ENCODE data around the gene ZFP36L1.

The ZFP36L1 gene

DNA sequence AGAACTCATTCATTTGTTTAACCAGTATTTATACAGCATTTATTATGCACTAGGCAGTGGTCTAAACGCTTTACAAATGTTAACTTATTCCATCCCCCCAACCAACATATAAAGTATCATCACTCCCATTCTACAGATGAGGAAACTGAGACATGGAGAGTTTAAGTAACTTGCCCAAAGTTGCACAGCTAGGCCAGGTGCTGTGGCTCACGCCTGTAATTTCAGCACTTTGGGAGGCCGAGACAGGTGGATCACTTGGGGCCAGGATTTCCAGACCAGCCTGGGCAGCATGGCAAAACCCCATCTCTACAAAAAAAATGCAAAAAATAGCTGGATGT is 37.9 kb downstream of the ZFP36L1 start:
- DNase-seq (ENCODE audit: low read depth, low spot score): no peak
- H3K4me3 ChIP-seq (ENCODE audit: low read length): no peak overlapping the region

DNA sequence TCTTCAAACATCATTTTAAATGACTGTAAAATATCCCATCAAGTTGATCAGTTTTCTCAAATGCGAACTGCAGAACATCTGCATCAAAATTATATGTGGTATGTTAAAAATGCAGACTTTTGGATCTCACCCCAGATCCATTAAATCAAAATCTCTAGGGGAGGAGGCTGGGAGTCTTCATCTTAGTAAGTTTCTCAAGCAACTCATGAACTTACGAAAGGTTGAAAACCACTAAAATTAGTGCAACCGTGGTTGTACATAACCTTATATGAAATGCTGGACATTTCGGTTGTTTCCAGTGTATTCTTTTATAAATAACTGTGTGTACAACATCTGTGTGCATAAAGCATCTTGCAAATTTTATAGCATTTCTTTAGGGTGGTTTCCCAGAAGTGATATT is 39.2 kb downstream of the ZFP36L1 start:
- no peak for DNase-seq (ENCODE audit: low read depth, low spot score)
- no peak overlapping the region for H3K4me3 ChIP-seq (ENCODE audit: low read length)

DNA sequence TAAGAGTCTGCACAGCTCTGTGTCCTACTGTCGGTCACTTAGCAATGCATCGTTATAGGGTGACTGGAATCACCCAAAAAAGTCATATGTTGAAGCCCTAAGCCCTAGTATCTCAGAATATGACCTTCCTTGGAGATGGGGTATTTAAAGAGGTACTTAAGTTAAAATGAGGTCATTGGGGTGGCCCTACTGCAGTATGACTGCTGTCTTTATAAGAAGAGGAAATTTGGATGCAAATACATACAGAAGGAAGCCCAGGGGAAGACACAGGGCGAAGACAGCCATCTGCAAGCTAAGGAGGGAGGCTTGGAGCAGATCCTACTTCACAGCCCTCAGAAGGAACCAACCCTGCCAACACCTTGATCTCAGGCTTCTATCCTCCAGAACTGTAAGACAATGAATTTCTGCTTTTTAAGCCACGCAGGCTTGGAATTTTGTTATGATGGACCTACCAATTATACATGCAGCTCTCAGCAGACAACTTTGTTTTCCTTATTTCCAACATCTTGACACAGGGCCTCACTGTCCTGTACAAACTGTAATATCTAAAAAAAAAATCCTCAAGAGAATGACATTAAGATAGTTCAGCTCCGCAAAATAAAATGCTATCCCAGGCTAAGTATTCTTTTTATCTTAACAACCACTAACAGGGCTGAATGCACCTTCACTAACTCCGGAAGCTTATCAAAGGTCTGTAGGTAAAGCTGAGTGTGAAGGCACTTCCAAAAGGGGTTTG is 40.4 kb downstream of the ZFP36L1 start:
- no peak for DNase-seq (ENCODE audit: low read depth, low spot score)
- no peak overlapping the region for H3K4me3 ChIP-seq (ENCODE audit: low read length)

DNA sequence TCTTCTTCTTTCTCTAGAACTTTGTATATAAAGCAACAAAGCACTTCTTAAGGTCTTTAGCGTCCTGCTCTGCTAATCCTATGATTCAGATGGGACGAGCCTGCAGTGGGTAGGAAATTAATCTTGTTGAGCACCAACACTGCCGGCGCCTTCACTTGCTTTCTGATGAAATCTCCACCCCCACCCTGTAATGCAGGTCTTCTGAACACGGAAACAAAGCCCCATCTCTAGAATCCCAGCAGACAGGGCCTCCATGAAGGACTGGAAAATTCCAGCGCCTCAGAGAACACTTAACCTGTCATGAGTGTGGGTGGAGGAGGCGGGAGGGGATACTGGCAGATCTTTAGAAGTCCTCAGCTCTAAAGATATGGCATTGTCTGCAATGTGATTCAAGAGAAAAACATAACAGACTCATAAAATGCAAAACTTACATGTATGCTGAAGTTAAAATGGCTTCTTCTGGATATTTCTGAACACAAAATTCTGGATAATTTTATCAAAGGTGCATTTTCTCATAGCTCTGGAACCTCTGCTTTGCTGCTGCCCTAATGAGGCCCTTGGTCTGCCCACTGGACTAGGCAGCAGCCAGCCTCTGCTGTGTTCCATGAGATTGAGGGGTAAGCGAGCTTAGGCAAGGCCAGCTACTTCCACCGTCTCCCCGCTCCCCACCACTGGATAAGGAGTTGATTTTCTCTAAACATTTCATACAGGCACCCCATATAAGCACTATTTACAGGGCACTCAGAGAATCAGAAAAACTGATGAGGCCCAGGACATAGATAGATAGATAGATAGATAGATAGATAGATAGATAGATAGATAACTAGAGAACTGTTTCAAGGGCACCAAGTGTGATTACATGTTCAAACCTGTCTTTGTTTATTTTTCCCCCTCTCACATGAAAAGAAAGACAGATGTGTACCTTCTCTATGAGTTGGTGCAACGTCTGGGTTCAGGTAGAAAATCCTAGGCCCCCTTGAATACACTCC is 43.1 kb downstream of the ZFP36L1 start:
- no peak for DNase-seq (ENCODE audit: low read depth, low spot score)
- H3K4me3 ChIP-seq (ENCODE audit: low read length): no peak overlapping the region

DNA sequence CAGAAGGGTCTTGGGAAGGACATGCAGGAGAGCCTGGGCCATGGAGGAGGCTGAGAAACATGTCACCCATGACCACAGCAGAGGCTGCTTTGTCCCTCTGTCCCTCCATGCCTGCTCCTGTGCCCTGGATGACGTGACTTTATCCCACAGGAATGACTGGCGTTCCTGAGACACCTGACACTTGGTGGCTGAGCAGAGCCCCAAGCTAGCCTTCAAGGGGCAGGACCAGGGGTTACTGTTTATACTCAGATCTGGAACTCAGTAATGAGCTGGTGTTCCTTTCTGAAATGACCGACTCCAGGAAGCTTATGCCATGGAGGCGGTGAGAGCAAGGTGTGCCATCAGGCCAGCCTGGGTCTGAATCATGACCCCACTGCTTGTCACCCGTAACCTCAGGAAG is 44.2 kb downstream of the ZFP36L1 start:
- H3K4me3 ChIP-seq (ENCODE audit: low read length): no peak overlapping the region
- no peak for DNase-seq (ENCODE audit: low read depth, low spot score)

DNA sequence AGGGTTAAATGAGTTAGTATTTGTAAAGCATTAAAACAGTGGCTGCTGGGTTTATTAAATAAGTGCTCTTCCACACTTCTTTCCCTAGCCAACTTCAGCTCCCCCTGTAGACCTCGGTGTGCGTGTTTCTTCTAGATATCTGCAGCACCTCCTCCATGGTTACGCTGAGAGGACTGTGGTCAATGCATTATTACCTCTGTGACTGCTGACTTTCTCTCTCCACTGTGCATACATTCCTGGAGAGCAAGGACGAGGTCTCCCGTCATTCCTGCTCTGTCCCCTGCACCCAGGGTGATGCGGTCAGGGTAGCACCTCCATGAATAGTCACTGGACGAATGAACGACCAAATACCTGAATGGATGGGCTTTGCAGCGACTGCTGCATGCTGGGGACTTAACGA is 44.6 kb downstream of the ZFP36L1 start:
- no peak overlapping the region for H3K4me3 ChIP-seq (ENCODE audit: low read length)
- DNase-seq (ENCODE audit: low read depth, low spot score): no peak

DNA sequence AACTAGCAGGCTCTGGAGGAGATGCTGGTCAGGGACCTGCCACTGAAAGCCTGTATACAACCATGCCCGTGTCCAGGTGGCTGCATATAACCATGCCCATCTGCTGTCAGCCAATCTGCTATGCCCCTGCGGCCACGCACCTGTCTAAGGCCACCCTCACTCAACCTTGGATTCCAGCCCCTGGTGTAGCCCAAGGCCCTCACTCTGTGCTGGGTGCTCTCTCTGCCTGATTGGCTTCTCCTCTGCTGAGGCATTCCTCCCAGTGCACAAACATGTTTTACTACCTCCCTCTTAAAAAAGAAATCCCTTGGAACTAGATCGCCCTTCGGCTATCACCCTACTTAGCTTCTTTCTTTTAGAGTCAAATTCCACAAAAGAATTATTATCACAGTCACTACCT is 45.5 kb downstream of the ZFP36L1 start:
- H3K4me3 ChIP-seq (ENCODE audit: low read length): no peak overlapping the region
- DNase-seq (ENCODE audit: low read depth, low spot score): no peak

DNA sequence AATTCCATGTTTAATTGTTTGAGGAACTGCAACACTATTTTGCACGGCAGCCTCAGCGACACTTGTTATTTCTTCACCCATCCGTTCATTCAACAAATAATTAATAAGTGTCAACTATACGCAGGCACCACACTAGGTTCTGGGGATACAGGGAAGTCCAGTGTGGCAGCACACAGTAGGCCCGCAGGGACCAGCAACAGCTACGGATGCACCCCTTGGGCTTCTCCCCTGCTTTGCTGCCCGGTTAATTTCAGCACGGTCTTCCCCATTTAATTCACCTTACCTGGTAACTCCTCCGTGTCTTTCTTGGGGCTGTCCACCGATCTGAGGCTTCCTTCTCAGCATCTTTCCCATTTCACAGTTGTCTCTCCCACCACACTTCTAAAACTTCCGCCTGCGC is 48.3 kb downstream of the ZFP36L1 start:
- no peak for DNase-seq (ENCODE audit: low read depth, low spot score)
- H3K4me3 ChIP-seq (ENCODE audit: low read length): no peak overlapping the region

DNA sequence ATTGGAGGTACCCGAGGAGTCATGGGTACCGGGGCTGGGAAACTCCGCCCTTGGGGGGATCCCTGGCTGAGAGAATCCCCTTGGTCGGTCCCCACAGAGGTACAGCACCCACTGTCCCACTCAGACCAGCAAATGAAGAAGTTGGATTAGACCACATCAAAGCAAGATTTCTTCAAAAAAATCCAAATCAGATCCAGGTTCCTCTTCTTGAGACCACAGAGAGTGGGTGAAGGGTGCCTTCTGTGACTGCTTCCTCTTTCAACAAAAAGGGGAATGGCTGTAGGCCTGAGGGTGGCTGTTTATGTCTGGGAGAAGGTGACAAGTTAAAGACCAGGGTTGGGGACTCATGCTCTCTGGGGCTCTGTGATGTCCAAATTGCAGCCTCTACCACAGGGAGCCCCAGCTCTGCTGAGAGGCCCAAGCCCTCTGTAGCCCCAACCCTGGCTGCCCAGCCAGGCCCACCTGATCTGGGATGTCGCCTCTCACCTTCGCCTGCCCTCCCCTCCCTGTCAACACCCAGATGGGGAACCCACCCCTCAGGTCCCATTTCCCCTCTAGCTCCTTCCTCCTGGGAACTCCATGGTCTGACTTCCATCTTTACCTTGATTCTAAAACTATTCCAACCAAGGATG is 50.9 kb downstream of the ZFP36L1 start:
- H3K4me3 ChIP-seq (ENCODE audit: low read length): no peak overlapping the region
- DNase-seq (ENCODE audit: low read depth, low spot score): no peak

DNA sequence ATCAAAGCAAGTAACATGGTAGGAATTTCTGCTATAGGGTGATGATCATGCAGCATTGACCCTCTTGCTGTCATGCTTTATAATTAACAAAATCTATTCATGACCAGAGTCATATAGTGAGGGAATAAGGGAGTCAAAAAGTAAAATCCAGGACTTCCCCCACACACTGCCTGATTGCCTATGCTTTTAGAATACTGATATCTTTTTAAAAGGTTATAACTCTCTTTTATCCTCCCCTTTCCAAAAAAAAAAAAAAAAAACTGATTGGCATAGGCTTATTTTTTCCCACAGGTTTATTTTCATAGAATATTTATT is 51.4 kb downstream of the ZFP36L1 start:
- no peak overlapping the region for H3K4me3 ChIP-seq (ENCODE audit: low read length)
- DNase-seq (ENCODE audit: low read depth, low spot score): no peak

DNA sequence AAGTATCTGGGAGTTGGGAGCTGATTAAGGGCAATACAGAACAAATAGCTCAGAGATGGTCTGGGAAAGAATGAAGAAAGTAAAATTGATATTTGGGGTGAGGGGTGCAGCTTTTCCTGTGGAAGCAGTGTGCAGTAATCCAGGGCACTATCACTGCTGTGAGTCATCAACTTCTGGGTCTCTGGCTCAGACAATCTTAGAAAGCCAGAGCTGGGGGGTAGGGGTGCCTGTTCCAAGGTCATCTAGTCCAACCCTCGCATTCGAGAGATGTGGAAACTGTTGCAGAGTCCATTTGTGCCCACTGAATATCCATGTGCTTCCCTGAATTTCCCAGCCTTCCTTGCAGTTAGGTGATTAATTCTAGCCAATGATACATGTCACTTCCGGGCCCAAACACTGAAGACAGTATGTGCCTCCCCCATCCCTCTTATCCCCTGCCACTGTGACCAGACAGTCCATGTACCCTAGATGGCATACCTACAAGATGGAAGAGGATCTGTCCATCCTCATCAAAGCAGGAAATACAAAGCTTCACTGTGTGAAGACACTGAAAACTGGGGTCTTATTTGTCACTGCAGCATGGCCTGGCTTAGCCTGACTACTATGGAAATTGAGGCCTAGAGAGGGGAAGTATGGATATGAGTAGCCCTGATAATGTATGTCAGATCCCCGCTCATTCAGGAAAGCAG is 51.9 kb downstream of the ZFP36L1 start:
- H3K4me3 ChIP-seq (ENCODE audit: low read length): no peak overlapping the region

DNA sequence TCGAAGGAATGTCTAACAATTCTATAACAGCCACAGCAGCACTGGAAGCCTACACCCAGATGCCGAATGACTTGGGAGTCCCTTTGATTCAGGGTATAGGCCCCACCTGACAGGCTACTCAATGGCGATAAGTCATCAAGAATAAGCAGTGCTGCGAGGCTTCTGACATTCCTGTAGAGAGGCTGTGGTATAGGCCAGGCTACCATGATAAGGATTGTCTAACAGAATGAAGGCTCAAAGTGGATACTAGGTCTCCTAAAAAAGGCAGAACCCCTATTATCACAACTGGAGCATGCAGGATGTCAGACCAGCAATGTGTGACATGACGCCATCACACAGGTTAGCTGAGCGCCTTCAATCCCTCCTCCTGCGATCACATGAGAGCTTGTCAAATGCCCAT is 53.2 kb downstream of the ZFP36L1 start:
- DNase-seq (ENCODE audit: low read depth, low spot score): no peak
- H3K4me3 ChIP-seq (ENCODE audit: low read length): no peak overlapping the region

More for the DNA sequence above, 51.9 kb downstream of the ZFP36L1 start:
- no peak for DNase-seq (ENCODE audit: low read depth, low spot score)

DNA sequence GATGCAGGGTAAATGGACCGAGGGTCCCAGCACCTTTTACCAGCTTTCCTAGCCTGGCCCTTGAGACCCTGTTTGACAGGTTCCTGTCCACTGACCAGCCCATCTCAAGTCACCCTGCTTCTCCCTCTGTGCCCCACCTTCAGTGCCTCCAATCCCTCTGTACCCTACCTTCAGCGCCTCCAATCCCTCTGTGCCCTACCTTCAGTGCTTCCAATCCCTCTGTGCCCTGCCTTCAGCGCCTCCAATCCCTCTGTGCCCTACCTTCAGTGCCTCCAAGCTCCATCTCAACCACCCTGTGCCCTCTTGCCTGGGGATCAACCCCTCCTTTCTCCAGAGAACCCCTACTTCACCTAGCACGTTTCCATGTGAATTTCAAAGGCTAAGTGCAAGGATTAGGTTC is 54.3 kb downstream of the ZFP36L1 start:
- DNase-seq (ENCODE audit: low read depth, low spot score): no peak
- H3K4me3 ChIP-seq (ENCODE audit: low read length): no peak overlapping the region

All from Jurkat, Clone E6-1 (cell line).